Measurements from ENCODE around the gene PTER.

Gene PTER

GRCh38 chr10:16544099-16544498 is 107.3 kb downstream of the PTER start:
- DNase-seq (ENCODE audit: low read depth in 2 of 2), result no peak

DNA sequence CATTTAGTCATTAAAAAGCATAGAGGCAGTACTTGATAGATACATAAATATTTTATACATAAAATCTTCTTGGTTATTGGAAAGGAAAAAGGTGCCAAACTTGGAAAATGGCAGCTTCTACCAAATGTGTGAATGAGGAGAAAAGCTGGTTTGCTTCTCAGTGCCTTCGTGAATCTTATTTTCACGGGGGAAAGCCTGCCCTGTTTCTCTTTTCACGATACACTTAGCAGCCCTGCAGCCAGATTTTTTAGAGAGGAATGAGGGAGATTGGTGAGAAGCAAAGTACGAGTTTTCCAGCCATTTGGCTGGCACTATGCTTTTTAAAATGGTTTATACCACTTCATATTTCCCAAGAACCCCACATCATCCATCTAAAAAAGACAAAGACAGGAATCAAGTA is 107.8 kb downstream of the PTER start:
- DNase-seq (ENCODE audit: low read depth in 2 of 2), result no peak

DNA sequence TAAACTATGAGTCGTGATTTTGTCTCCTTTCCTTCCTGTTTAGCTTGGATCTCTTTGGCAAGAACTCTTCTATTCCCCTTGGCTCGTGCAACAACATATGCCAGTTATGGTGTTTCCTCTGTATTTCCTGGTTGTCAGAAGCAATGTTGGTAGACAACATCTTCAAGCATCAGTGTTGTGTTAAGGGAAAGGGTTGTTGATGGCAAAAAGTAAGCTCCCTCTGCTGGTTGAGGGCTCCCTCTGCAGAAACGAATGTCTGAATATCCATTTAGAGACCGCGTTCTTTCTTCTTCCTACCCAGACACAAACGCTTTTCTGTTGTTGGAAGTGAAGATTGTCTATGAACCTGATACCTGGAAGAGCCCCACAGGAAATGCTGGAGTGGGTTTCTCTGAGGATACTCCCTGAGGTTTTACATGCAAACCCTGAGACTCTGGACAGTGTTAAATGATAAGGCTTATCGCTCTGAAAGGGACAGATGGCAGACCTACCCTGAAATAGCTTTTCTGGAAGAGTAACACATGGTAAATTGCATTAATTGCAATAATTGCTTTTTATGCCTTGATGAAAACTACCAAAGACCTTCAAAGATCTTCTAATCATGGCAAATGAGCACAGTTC is 108.4 kb downstream of the PTER start:
- DNase-seq (ENCODE audit: low read depth in 2 of 2), result no peak

DNA sequence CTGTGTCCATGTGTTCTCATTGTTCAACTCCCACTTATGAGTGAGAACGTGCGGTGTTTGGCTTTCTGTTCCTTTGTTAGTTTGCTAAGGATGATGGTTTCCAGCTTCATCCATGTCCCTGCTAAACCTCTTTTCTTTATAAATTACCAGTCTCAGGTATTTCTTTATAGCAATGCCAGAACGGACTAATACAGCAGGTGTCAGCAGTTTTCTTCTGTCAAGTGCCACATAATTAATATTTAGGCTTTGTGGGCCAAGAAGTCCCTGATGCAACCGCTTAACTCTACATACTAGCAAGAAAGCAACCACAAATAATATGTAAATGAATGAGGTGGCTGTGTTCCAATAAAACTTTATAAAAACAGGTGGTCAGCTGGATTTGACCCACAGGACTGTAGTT is 111.2 kb downstream of the PTER start:
- DNase-seq (ENCODE audit: low read depth in 2 of 2), result no peak

- no peak for DNase-seq (ENCODE audit: low read depth in 2 of 2)
These were observed 122.5 kb downstream of the PTER start for GRCh38 chr10:16559236-16559773.

DNA sequence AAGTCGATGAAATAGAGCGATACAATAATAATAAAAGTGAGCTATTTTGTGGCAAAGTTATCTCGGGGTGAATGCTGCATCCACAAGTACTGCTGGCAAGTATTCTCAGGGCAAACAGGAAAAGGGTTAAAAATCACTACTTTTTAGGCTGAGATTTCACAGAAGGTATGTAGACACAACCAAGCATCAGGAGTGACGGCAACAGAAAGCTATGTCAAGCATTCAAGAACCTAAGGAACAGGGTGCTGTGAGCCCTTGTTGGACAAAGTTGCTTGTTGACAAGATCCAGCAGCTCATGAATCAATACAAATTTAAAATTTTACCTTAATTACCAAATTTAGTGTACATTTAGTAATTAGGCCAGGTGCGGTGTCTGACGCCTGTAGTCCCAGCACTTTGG is 126.1 kb downstream of the PTER start:
- no peak for DNase-seq (ENCODE audit: low read depth in 2 of 2)
